Activated gamma-delta T cell treated with Interleukin-2 at 50 U/mL for 16 hours (primary cell): ENCODE results near the gene UGT2B28.
"Not testable (repeated sequence)": the region's sequence is repeated elsewhere in the genome, so short reads cannot be mapped to it uniquely, and the experiment has no call there.

Experiments used
- DNase-seq: peaks from one replicate; pipeline ENCODE4 v3.0.0-alpha.2; 2020

Gene UGT2B28

DNA sequence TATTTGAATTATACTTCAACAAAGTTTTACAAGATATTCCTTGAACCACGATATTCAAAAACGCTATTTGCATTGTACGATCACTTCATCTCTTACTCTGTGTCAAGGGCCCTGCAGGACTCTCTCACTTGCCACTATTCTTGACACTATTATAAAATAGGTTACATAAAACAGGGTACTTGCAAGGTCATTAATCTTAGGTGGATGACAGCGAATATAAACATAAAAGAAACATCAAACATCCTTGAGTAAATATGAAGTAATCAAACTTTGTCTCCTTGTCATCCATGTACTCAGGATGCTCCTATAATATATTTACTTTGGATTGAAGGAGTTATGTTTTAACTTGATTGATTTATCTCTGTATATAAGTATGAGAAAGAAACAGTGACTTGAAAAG is at the start of gene UGT2B28:
Gene UGT2B28, plus strand, starts transcription at position 395 of the 400 bp plus-strand sequence. CDS start 26 bp downstream, outside the sequence.
- DNase-seq: not testable (repeated sequence)

DNA sequence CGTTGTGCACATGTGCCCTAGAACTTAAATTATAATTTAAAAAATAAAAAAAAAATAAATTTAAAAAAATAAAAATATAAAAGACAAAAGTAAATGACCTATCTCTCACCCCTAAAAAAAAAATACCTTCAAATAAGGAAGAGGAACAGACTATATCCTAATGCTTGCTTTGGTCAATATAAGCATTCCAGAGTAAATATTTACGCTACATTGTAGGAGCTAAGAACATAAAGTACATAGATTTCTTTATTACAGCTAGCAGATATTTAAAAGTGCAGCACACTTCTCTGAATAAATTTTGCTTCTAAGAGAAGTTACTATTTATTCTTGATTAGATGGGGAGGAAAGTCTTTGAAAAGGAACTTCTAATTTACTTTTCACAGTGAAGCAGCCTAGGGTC is 41.2 kb upstream of the UGT2B28 start:
- DNase-seq: no peak

DNA sequence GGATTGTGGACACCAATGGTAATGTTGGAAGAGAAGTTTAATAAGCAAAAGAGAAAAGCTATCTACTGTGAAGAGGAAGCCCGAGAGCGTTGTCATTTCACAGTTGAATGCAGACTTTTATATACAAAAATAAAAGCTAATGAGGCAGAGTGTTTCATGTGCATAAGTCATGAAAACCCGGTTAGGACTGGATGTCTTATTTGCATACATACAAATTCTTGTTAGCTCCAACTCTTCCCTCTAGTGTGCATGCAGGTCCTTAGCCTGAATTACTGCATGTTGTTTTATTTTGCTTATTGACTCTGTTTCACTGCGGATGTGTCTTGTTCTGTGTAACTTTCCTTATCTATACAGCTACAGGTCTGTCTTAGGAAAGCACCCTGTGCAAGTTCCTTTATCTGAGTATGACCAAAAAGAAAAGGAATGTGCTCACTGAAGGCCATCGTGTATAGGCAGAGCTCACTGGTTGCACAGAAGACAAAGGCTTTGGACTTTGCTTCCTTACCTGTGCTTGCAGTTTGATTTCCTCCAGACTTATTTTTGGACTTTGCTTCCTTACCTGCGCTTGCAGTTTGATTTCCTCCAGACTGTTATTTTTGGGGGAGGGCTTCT is 40.6 kb upstream of the UGT2B28 start:
- DNase-seq: no peak

GRCh38 chr4:69240787-69241186 is 39.5 kb upstream of the UGT2B28 start:
- DNase-seq: not testable (repeated sequence)

- DNase-seq: not testable (repeated sequence)
Measured at GRCh38 chr4:69241746-69242145, 38.5 kb upstream of the UGT2B28 start.

DNA sequence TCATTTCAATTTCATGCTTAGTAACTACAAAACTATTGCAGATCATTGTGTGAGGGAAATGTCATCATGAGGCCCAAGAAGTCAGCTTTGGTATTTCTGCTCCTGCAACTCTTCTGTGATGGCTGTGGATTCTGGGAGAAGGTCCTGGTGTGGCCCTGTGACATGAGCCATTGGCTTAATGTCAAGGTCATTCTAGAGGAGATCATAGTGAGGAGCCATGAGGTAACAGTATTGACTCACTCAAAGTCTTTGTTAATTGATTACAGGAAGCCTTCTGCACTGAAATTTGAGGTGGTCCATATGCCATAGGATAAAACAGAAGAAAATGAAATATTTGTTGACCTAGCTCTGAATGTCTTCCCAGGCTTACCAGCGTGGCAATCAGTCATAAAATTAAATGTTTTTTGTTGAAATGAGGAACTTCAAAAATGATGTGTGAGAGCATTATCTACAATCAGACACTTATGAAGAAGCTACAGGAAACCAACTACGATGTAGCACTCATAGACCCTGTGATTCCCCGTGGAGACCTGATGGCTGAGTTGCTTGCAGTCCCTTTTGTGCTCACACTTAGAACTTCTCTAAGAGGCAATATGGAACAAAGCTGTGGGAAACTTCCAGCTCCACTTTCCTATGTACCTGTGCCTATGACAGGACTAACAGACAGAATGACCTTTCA is 37.6 kb upstream of the UGT2B28 start:
- not testable (repeated sequence) for DNase-seq

DNA sequence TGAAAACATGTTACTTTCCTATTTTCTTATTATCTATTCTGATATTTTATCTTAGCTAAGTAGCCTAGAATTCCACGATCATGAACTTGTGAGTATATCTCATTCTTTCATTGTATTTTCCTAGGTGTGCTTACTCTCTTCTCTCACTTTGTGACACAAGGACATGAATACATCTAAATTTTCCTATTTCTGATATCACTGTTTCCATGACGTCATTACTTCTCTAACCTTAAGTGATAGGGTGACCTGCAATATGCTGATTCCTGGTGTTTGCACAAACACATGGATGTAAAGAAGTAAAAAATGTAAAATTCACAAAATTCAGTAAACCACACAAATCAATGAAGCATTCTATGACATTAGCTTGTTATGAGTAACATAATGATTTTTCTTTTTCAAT is 29.4 kb upstream of the UGT2B28 start:
- DNase-seq: not testable (repeated sequence)

GRCh38 chr4:69253147-69253772 is 27.0 kb upstream of the UGT2B28 start:
- DNase-seq: not testable (repeated sequence)

- not testable (repeated sequence) for DNase-seq
Measured at GRCh38 chr4:69268612-69269011, 11.7 kb upstream of the UGT2B28 start.

DNA sequence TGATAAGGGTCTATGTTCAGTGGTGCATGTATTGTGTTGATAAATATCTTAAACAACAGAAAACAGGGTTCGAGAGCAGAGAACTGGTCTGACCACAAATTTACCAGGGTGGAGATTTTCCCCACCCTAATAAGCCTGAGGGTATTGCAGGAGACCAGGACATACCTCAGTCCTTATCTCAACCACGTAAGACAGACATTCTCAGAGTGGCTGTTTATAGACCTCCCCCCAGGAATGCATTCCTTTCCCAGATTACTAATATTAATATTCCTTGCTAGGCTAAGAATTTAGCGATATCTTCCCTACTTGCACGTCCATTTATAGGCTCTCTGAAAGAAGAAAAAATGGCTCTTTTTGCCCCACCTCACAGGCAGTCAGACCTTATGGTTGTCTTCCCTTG is 16.1 kb downstream of the UGT2B28 start:
- DNase-seq: not testable (repeated sequence)

DNA sequence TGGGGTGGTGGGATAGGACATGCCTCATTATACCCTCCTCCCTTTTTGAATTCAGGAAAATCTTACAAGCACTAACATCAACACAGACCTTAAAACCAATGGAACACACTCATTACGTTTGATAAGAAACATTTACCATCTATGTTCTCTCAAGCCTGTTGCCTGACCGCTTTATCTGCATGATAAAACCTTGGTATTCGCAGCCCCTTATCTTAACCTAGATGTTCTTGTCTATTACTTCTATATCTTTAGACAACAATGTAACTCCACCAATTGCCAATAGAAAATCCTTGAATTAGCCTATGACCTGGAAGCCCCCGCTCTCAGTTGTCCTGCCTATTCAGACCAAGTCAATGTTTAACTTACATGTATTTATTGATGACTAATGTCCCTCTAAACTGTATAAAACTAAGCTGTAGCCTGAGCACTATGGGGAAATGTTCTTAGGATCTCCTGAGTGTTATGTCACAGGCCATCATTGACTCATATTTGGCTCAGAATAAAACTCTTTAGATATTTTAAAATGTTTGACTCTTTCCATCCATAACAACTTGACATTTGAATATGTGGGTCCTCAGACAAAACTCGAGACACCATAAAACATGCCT is 28.3 kb downstream of the UGT2B28 start:
- DNase-seq: not testable (repeated sequence)

- not testable (repeated sequence) for DNase-seq
Measured at GRCh38 chr4:69309549-69310076, 29.3 kb downstream of the UGT2B28 start.

- not testable (repeated sequence) for DNase-seq
Measured at GRCh38 chr4:69310262-69310661, 30.0 kb downstream of the UGT2B28 start.

DNA sequence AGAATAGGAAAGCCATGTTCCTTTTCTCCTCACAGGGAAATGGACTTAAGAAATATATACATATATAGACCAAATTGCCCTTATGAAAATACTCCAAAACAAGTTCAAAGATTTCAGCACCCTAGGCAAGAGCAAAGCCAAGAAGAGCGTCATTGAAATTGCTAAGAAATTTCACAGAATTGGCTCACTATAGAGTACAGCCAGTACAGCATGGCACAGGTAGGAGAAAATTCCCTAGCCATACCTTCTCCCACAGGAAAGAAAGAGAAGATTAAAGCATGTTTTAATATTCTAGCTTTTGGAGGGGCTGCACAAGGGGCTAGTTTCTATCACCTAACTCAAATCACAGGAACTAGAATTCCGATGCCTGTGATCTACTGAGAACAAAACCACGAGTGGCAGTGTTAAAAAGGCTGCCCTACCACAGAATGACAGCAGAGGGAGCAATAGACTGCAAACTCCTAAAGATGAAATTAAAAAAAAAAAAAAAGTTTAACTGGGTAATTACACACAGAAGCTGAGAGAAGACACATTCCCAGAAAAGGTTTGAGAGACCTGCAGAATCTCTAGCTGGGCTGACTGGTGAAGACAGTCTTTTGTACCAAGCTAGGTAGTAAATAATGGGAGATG is 37.5 kb downstream of the UGT2B28 start:
- not testable (repeated sequence) for DNase-seq

GRCh38 chr4:69321153-69321729 is 41.0 kb downstream of the UGT2B28 start:
- no peak for DNase-seq

DNA sequence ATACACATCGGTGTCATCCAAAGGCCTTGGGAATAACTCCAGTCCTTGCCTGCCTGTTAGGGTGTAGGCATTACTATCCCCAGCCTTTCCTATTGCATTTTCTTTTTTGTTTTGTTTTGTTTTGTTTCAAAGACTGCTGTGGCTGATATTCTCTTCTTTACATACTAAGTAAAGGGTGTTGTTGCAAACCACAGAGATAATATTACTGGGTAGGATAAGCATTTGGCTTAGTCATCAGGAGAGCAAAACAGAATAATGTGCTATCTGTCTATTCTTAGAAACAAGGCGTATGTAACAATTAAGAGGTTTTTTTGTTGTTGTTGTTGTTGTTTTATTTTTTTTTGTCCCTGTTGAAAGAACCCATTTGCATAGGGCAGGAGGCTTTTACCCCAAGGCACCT is 41.8 kb downstream of the UGT2B28 start:
- DNase-seq: no peak

- no peak for DNase-seq
Measured at GRCh38 chr4:69323284-69323683, 43.0 kb downstream of the UGT2B28 start.

DNA sequence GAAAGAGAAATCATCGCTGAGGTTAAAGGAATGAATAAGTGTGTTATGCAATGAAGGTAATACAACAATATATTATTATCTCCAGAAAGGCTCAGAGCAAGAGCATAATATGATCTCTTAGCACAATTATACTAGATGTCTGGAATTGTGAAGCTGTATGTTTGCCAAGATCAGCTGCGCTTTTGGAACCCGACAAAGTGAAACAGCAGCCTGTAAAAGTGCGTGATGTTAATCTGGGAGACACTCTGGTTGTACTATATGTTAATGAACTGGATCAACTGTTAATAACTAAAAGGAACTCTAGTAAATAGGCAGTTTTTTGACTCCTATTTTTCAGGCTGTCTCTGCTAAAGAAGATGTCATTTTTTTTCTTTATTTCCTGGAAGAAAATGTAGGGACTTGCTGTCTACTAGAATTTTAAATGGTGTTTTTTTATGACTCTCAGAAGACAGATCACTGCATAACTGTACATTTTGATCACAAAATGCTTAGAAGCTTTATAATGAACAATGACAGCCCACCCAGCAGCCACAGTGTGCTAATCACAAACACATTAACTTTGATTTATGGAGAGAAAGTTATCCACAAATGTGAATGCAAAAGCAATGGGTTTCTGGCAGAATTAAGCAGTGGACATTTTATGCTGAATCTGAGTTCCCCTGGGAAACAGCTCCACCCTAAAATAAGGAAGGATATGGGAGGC is 50.2 kb downstream of the UGT2B28 start:
- no peak for DNase-seq

GRCh38 chr4:69331304-69331703 is 51.0 kb downstream of the UGT2B28 start:
- DNase-seq: not testable (repeated sequence)

DNA sequence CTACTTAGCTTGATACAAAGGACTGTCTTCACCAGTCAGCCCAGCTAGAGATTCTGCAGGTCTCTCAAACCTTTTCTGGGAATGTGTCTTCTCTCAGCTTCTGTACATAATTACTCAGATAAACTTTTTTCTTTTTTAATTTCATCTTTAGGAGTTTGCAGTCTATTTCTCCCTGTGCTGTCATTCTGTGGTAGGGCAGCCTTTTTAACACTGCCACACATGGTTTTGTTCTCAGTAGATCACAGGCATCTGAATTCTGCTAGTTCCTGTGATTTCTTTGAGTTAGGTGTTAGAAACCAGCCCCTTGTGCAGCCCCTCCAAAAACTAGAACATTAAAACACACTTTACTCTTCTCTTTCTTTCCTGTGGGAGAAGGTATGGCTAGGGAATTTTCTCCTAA is 55.2 kb downstream of the UGT2B28 start:
- not testable (repeated sequence) for DNase-seq

DNA sequence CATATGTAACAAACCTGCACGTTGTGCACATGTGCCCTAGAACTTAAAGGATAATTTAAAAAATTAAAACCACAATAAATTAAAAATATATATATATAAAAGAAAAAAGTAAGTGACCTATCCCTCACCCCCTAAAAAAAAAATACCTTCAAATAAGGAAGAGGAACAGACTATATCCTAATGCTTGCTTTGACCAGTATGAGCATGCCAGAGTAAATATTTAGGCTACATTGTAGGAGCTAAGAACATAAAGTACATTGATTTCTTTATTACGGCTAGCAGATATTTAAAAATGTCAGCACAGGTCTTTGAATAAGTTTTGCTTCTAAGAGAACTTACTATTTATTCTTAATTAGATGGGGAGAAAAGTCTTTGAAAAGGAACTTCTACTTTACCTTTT is 62.8 kb downstream of the UGT2B28 start:
- not testable (repeated sequence) for DNase-seq
